ENCODE results near the gene STX16. TPM values are rescaled to one million over a fixed set of nuclear protein-coding genes. Genes with fewer than 3 reads are reported as not detected.

Gene STX16
- total and polyA plus RNA-seq, 9 of the 15 experiments (the other 6 are each of a cell fraction or from before 2014, with no cell fraction given): 4.4 to 43.5 (median 14.7) TPM

GRCh38 chr20:58720890-58721289, 69.8 kb downstream of the STX16 start:
- Histone ChIP-seq H3K9me1 (ENCODE audit: control insufficient read depth, insufficient read depth, low read length) (no peaks in the 10 kb centered on the region), H3K27ac (ENCODE audit: extremely low read depth, low read depth, low read length) (no peak overlapping the region), H3K79me2 (ENCODE audit: control insufficient read depth, insufficient read depth, low read length) (no peaks in the 10 kb centered on the region), H2AFZ (ENCODE audit: low read depth, low read length) (no peak overlapping the region), H3K9me3 (replicated peaks; ENCODE audit: control insufficient read depth, insufficient read depth, low read depth, low read length) (no peaks in the 10 kb centered on the region; the same call in 1 of the 2 replicates), H3K4me1 (replicated peaks in 1 of 2; ENCODE audit: control insufficient read depth in 2 of 2, insufficient read depth in 2 of 2, low read length in 2 of 2) (peaks cover 0 to 7% of the 10 kb centered on the region in 2 experiments; a peak in 2 of 5 replicates), H4K20me1 (replicated peaks; ENCODE audit: control insufficient read depth, insufficient read depth, low read length) (no peaks in the 10 kb centered on the region), H3K9ac (ENCODE audit: insufficient read depth in 1 of 2, low read depth in 2 of 2, low read length in 2 of 2) (no peak overlapping the region), H3K36me3 (ENCODE audit: control insufficient read depth, insufficient read depth, low read length) (no peaks in the 10 kb centered on the region), H3K4me2 (ENCODE audit: insufficient read depth, low read length) (no peak overlapping the region), H3K4me3 (no peak overlapping the region), H3K27me3 (ENCODE audit: control insufficient read depth in 2 of 2, insufficient read depth in 2 of 2, low read length in 2 of 2) (peaks cover 20 to 69% of the 10 kb centered on the region in 2 experiments; a peak in 4 of 5 replicates)
- 13% methylated on average over 14 of the region's 14 CpGs for WGBS (ENCODE audit: insufficient coverage, low coverage, missing lambda C conversion rate)
- ATAC-seq (no peak), FAIRE-seq (no peak), DNase-seq (ENCODE audit: extremely low read depth in 1 of 4, low spot score in 3 of 4) (no peak)
- in situ Hi-C loops (cut with MboI): no loop called here
- no TSS peak for BruUV-seq (replicated peaks)
- ChIA-PET POLR2A (interaction anchor here (0.6 kb wide), 1 partner anchor 94 kb away, joined by 3 read pairs; no protein-coding TSS in a partner anchor), CTCF (ENCODE audit: low intra/inter-chr PET ratio) (no interaction called here)
- TF ChIP-seq CEBPB (tag; IDR thresholded peaks at IDR 0.05) (no peak), ZNF444 (CRISPR knock-in tag; IDR thresholded peaks at IDR 0.05) (no peak), CBX5 (IDR thresholded peaks at IDR 0.05; ENCODE audit: borderline replicate concordance, low read depth) (no peak), MITF (IDR thresholded peaks at IDR 0.05) (no peak), CTBP1 (IDR thresholded peaks at IDR 0.05; ENCODE audit: borderline replicate concordance) (no peak), ZNF57 (CRISPR knock-in tag; IDR thresholded peaks at IDR 0.05) (no peak), MTF1 (CRISPR knock-in tag; IDR thresholded peaks at IDR 0.05; ENCODE audit: borderline replicate concordance) (no peak), ZNF311 (CRISPR knock-in tag; IDR thresholded peaks at IDR 0.05) (no peak), POLR2H (tag; IDR thresholded peaks at IDR 0.05; ENCODE audit: low read depth) (no peak), TSC22D4 (tag; IDR thresholded peaks at IDR 0.05) (no peak), STAG1 (CRISPR knock-in tag; IDR thresholded peaks at IDR 0.05; ENCODE audit: borderline replicate concordance) (no peak)
- intact Hi-C loops (cut with micrococcal nuclease): no loop called here
